Daoy (cell line): Measurements from ENCODE around the gene DPP4. TPM values are rescaled to one million over a fixed set of nuclear protein-coding genes. Genes with fewer than 3 reads are reported as not detected.

ENCODE experiments used
- DNase-seq: peaks from one replicate; pipeline ENCODE4 v3.0.0-alpha.2; 2015; ENCODE audit warnings: low read depth
- total RNA-seq: library from RNA; depleted of rRNA; stranded (reverse); fragments of >200 nt; shearing (Covaris generic); gene quantifications from 2 replicates; pipeline ENCODE4 v1.2.3, GENCODE V29; 2014

Gene DPP4
- total RNA-seq, 1 experiment from 2014 or later: 0.17 TPM

- no peak for DNase-seq
These were observed 11.3 kb upstream of the DPP4 start for GRCh38 chr2:162085090-162085891.

GRCh38 chr2:162084536-162084935, 10.5 kb upstream of the DPP4 start:
- DNase-seq: no peak

GRCh38 chr2:162082681-162083080, 8.7 kb upstream of the DPP4 start:
- DNase-seq: no peak

- DNase-seq: no peak
These were observed 8.0 kb upstream of the DPP4 start for GRCh38 chr2:162082036-162082435.

- no peak for DNase-seq
These were observed 5.5 kb upstream of the DPP4 start for GRCh38 chr2:162079514-162079913.

DNA sequence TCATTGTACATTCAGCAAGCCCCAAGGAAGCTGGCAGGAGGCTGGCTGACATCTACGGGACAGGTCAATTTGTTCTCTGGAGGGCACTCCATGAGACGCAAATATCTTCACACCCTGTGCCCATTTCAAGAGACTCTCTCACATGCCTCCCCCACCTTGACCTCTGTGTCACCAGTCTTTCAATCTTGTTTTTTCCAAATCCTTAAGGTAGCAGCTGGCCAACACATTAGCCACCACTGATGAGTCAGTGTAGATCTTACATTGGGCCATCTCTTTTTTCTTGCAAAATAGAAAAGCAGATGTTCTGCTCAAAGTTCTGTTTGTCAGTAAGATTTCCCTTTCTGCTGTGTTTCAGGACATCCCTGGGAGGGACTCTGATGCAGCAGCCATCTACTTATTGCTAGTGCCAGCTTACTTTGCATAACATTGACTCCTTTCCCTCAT, 1.7 kb upstream of the DPP4 start:
- no peak for DNase-seq

DNA sequence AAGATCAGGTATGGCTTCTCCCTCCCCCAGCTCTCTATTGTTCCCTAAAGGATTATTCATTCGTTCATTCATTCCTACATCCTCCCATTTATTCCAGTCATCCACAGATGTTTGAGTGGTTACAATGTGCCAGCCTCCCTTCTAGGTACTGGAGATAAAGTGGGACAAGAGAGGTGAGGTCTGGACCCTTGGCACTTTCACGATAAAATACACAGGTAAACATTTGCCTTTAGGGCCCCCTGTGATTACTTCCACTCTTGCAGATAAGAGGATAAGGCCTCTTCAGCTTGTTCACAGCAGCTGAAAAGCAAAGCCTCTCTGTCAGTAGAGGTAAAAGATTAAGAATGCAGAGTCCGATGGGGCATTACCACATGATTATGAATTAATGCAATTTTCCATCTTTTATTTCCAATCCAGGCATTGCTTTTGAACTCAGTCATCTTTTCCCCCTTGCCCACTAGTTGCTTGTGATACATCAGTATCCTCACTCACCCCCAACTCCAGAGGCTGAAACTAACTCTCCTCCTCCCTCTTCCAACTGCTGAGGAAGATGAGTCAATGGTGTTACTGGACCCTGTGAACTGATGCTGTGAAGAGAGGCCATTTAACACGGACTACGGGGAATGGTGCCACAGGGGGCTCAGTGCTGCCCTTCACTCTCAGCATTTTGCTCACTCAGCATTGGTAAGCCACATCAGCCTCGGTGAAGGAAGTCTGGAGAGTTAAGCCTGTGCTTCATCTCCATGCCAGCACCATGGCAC, 1.1 kb upstream of the DPP4 start:
- no peak for DNase-seq

DNA sequence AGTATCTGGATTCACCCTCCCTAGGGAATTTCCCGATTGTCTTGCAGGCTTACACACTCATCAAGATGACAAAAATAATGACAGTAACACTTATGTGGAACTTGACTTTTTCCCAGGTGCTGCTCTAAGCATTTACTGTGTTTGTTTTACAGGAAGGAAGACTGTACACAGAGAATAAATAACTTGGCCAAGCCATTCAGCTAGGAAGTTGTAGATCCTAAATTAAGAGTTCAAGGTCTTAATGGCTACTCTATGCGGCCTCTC, 549 bp upstream of the DPP4 start:
- no peak for DNase-seq

GRCh38 chr2:162072976-162073887, 783 bp downstream of the DPP4 start:
- DNase-seq: no peak

GRCh38 chr2:162072181-162072702, 1.8 kb downstream of the DPP4 start:
- no peak for DNase-seq

DNA sequence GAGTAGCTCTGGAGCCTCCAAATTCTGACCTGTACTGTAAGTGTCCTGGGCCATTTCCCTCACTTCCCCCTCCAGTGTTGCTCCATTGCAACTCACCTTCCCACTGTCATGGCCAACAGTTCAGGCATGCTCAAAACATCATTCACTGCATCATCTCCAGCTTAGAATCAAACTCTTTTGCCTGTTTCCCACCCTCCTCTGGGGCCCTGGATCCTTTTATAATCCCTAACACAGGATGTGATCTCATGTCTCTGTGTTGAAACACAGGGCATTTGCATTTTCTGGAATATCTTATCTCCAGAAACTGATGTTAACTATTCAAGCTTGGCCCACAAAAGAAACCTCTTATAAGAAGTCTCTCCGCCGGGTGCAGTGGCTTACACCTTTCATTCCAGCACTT, 3.0 kb downstream of the DPP4 start:
- no peak for DNase-seq

- DNase-seq: no peak
These were observed 3.6 kb downstream of the DPP4 start for GRCh38 chr2:162070228-162070936.

GRCh38 chr2:162069267-162069903, 4.6 kb downstream of the DPP4 start:
- no peak for DNase-seq

GRCh38 chr2:162067596-162067995, 6.4 kb downstream of the DPP4 start:
- no peak for DNase-seq

GRCh38 chr2:162065767-162066166, 8.2 kb downstream of the DPP4 start:
- no peak for DNase-seq

GRCh38 chr2:162063899-162064298, 10.1 kb downstream of the DPP4 start:
- no peak for DNase-seq

- no peak for DNase-seq
These were observed 10.7 kb downstream of the DPP4 start for GRCh38 chr2:162063281-162063680.

GRCh38 chr2:162062559-162062958, 11.5 kb downstream of the DPP4 start:
- no peak for DNase-seq

- no peak for DNase-seq
These were observed 13.0 kb downstream of the DPP4 start for GRCh38 chr2:162061021-162061420.

DNA sequence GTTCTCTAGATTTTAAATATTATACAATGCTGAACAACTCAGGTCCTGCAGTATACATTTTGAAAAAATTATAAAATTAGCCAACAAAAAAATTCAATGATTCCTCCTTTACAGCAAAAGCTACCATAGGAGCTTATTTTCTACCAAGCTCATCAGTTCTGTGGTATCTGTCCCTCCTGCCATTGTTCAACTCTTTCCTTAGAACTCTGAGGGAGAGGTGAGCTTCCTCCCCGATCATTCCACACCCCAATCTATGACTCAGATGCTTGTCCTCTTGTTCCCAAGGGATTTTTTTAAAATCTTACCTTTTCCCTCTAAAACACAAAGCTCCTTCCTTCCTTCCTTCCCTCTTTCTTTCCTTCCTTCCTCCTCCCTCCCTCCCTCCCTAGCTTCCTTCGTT, 13.5 kb downstream of the DPP4 start:
- no peak for DNase-seq
